Trophoblast cell (in vitro differentiated cells and primary cell): ENCODE data around the gene CINP. TPM values are rescaled to one million over a fixed set of nuclear protein-coding genes. Genes with fewer than 3 reads are reported as not detected.
A peak's percentile ranks its signal among the peaks of the same experiment; 100 is the strongest.

Experiments
- DNase-seq, 2 donors: peaks; one replicate each; pipeline ENCODE4 v3.0.0-alpha.2; 2016
- H2AFZ ChIP-seq: 2 replicates; pipeline ENCODE4 v1.6.1; 2013; ENCODE audit warnings: low read length, moderate library complexity, mild to moderate bottlenecking; ENCODE audit not compliant: insufficient read depth, poor library complexity
- H2AK5ac ChIP-seq: 2 replicates; pipeline ENCODE4 v1.6.1; 2013; ENCODE audit warnings: mild to moderate bottlenecking, low read length
- H2BK120ac ChIP-seq: 2 replicates; pipeline ENCODE4 v1.6.1; 2013; ENCODE audit warnings: low read length, mild to moderate bottlenecking, moderate library complexity; ENCODE audit not compliant: insufficient read depth, poor library complexity
- H2BK12ac ChIP-seq: 2 replicates; pipeline ENCODE4 v1.6.1; 2013; ENCODE audit warnings: mild to moderate bottlenecking, low read length, moderate library complexity
- H2BK5ac ChIP-seq: 2 replicates; pipeline ENCODE4 v1.6.1; 2013; ENCODE audit warnings: low read length, low read depth, moderate library complexity, mild to moderate bottlenecking; ENCODE audit not compliant: poor library complexity
- H3K14ac ChIP-seq: 2 replicates; pipeline ENCODE4 v1.6.1; 2013; ENCODE audit warnings: mild to moderate bottlenecking, low read length
- H3K18ac ChIP-seq: 2 replicates; pipeline ENCODE4 v1.6.1; 2013; ENCODE audit warnings: mild to moderate bottlenecking, low read length
- H3K23ac ChIP-seq: 2 replicates; pipeline ENCODE4 v1.6.1; 2013; ENCODE audit warnings: low read length
- H3K27ac ChIP-seq: 2 replicates; pipeline ENCODE4 v1.5.1; 2013; ENCODE audit warnings: low read depth, mild to moderate bottlenecking, inconsistent platforms, low read length, moderate library complexity
- H3K27me3 ChIP-seq: 2 replicates; pipeline ENCODE4 v1.6.1; 2013; ENCODE audit warnings: inconsistent platforms, mild to moderate bottlenecking, low read length, moderate library complexity; ENCODE audit not compliant: insufficient read depth
- H3K36me3 ChIP-seq, 2 experiments: 1 replicate in 1 of 2; 2 replicates in 1 of 2; pipeline ENCODE4 v1.6.1; 2013; ENCODE audit warnings: low read length in 2 of 2, mild to moderate bottlenecking in 2 of 2, moderate library complexity in 1 of 2; ENCODE audit not compliant: insufficient read depth in 2 of 2, control insufficient read depth in 1 of 2
- H3K4ac ChIP-seq: 2 replicates; pipeline ENCODE4 v1.6.1; 2013; ENCODE audit warnings: low read depth, mild to moderate bottlenecking, low read length, moderate library complexity
- H3K4me1 ChIP-seq, 2 experiments: 1 replicate in 1 of 2; 2 replicates in 1 of 2; pipeline ENCODE4 v1.6.1; 2013; ENCODE audit warnings: low read length in 2 of 2, mild to moderate bottlenecking in 2 of 2, moderate library complexity in 1 of 2; ENCODE audit not compliant: insufficient read depth in 2 of 2, control insufficient read depth in 1 of 2
- H3K4me2 ChIP-seq: 2 replicates; pipeline ENCODE4 v1.6.1; 2013; ENCODE audit warnings: inconsistent platforms, mild to moderate bottlenecking, low read length, moderate library complexity
- H3K4me3 ChIP-seq: 2 replicates; pipeline ENCODE4 v1.5.1; 2013; ENCODE audit warnings: mild to moderate bottlenecking, low read depth, low read length, inconsistent platforms
- H3K79me1 ChIP-seq: one replicate; pipeline ENCODE4 v1.6.1; 2013; ENCODE audit warnings: low read length
- H3K79me2 ChIP-seq: 2 replicates; pipeline ENCODE4 v1.6.1; 2013; ENCODE audit warnings: low read length, mild to moderate bottlenecking; ENCODE audit not compliant: control insufficient read depth, insufficient read depth, poor library complexity
- H3K9ac ChIP-seq: 2 replicates; pipeline ENCODE4 v1.6.1; 2013; ENCODE audit warnings: mild to moderate bottlenecking, low read length
- H3K9me3 ChIP-seq: 2 replicates; pipeline ENCODE4 v1.6.1; 2013; ENCODE audit warnings: low read depth, mild to moderate bottlenecking, control low read depth, inconsistent platforms, low read length; ENCODE audit not compliant: insufficient read depth
- H4K12ac ChIP-seq: 2 replicates; pipeline ENCODE4 v1.6.1; 2013; ENCODE audit warnings: low read depth, mild to moderate bottlenecking, low read length, moderate library complexity
- H4K8ac ChIP-seq: 2 replicates; pipeline ENCODE4 v1.6.1; 2013; ENCODE audit warnings: low read depth, mild to moderate bottlenecking, low read length, moderate library complexity
- H4K91ac ChIP-seq: one replicate; pipeline ENCODE4 v1.6.1; 2013; ENCODE audit warnings: low read depth, mild to moderate bottlenecking, low read length, moderate library complexity
- WGBS: extraction: QIAGEN DNeasy Blood & Tissue Kit; methylation state at CpG from one replicate; pipeline ENCODE4 v1.1.7; 2013; ENCODE audit warnings: missing lambda C conversion rate; ENCODE audit not compliant: insufficient read length, insufficient coverage; ENCODE audit errors: extremely low coverage; 5-methylcytosine and 5-hydroxymethylcytosine counted together
- polyA plus RNA-seq: library from polyadenylated mRNA; stranded (reverse); fragments of 200-250 nt; gene quantifications from 2 replicates; pipeline ENCODE4 v1.2.3, GENCODE V29; 2013

The CINP gene
- 22.1 and 23.0 TPM in 2 replicates for polyA plus RNA-seq

DNA sequence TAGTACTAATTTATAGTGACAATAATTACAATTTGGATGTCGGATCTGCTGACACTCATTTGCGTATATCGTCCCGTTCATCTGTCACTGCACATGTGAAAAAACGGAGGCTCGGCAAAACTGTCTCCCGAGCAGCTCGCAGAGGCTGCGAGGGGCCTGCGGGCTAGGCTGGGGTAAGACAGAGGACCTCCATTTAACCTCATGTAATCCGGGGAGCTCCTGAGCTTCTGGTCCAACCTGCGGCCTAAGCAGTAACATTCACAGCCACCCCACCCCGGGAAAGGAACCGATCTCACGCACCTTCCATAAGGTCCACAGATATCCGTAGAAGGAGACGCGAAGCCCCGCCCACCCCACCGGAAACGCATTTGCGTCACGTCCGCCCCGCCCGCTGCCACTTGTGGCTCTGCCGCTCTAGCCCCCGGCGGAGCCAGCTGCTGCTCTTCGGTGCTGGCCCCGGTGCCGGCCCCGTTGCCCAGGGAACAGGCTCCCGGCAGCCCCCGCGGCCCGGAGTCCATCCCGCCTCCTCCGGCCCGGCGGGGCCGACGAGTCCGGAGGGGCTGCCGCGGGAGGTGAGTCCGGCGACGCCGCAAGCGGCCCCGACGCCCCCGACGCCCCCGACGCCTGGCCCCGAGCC, at the start of gene CINP, which contains the start of gene TECPR2:
Gene CINP, minus strand, starts transcription at position 346 of the 637 bp plus-strand sequence. Its CDS starts 39 bp downstream, at position 307.
Gene TECPR2, plus strand, starts transcription at position 397 of the 637 bp plus-strand sequence. CDS start 13,781 bp downstream, outside the sequence.
- peak within 1 kb of the TSS; percentile 92 for H4K12ac ChIP-seq
- peak within 1 kb of the TSS; percentile 53 for H2BK5ac ChIP-seq
- peaks cover 10% of the 10 kb centered on the region for H3K79me1 ChIP-seq
- H3K4me2 ChIP-seq: peak within 1 kb of the TSS; percentile 73
- H3K27ac ChIP-seq: peak within 1 kb of the TSS; percentile 49
- WGBS: no CpG with 5 or more reads among the region's 58 CpGs
- peaks cover 5 to 10% of the 10 kb centered on the region in 2 experiments for H3K4me1 ChIP-seq
- H3K9ac ChIP-seq: peak within 1 kb of the TSS; percentile 87
- peak within 1 kb of the TSS; percentile 94 for H4K8ac ChIP-seq
- peak within 1 kb of the TSS; percentile 86 for H3K14ac ChIP-seq
- peak within 1 kb of the TSS; percentile 85 for H3K18ac ChIP-seq
- H2BK120ac ChIP-seq: peak within 1 kb of the TSS; percentile 76
- H4K91ac ChIP-seq: peak within 1 kb of the TSS; percentile 91
- H3K23ac ChIP-seq: no peak within 1 kb of the TSS
- no peaks in the 10 kb centered on the region for H3K9me3 ChIP-seq
- no peak within 1 kb of the TSS for H2BK12ac ChIP-seq
- peaks cover 7% of the 10 kb centered on the region for H3K79me2 ChIP-seq
- peak within 1 kb of the TSS; percentile 75 for H2AK5ac ChIP-seq
- peak within 1 kb of the TSS; percentile 88 for H3K4me3 ChIP-seq
- peak; percentile 98 for DNase-seq
- peak within 1 kb of the TSS; percentile 65 for H3K4ac ChIP-seq
- peak within 1 kb of the TSS; percentile 89 for H2AFZ ChIP-seq
- peaks cover 0 to 2% of the 10 kb centered on the region in 2 experiments for H3K36me3 ChIP-seq
- no peaks in the 10 kb centered on the region for H3K27me3 ChIP-seq

DNA sequence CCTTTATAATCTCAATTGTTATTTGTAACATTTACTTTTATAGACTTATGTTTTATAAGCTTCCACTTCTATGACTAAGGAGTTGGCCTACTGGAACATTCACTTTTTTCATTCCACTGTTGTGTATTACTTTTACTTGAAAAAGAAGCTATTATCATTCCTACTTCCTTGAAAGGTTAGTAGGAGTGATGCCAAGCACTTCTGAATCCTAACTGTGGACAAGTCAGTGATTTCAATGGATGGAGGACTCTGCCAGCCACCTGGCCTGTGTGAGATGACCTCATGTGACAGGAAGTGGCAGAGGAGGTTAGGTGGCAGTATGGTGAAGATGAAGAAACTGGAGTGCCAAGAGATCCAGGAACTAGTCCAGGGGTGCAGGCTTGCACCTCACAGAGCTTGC, 46.0 kb upstream of the CINP start:
- Histone ChIP-seq H3K18ac (no peak overlapping the region), H2BK120ac (no peak overlapping the region), H3K23ac (no peak overlapping the region), H3K9me3 (no peaks in the 10 kb centered on the region), H3K4me3 (no peak overlapping the region), H3K27ac (no peak overlapping the region), H3K4ac (no peak overlapping the region), H2AFZ (no peak overlapping the region), H3K9ac (no peak overlapping the region), H3K4me2 (no peak overlapping the region), H3K79me1 (no peaks in the 10 kb centered on the region), H3K36me3 (peaks cover 4 to 5% of the 10 kb centered on the region in 2 experiments), H3K27me3 (no peaks in the 10 kb centered on the region), H3K4me1 (no peaks in the 10 kb centered on the region), H2BK12ac (no peak overlapping the region), H2AK5ac (no peak overlapping the region), H4K8ac (no peak overlapping the region), H3K14ac (no peak overlapping the region), H4K12ac (no peak overlapping the region), H4K91ac (no peak overlapping the region), H3K79me2 (no peaks in the 10 kb centered on the region), H2BK5ac (no peak overlapping the region)
- DNase-seq: no peak

DNA sequence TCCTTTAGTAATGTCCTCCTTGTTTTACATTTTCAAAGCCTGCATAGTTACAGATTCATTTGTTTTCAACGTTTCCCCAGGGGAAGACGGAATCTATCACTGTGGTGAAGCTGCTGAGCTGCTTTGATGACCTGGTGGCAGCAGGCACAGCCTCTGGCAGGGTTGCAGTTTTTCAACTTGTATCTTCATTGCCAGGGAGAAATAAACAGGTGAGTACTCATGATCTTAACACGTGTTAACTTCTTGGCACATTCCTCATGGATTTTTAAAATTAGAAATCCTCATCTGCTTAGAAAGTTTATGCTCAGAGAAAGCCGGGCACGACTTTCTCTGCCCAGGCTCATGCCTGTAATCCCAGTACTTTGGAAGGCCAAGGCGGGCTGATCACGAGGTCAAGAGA, 44.6 kb upstream of the CINP start:
- WGBS: no CpG with 5 or more reads among the region's 7 CpGs
- no peak overlapping the region for H3K4ac ChIP-seq

DNA sequence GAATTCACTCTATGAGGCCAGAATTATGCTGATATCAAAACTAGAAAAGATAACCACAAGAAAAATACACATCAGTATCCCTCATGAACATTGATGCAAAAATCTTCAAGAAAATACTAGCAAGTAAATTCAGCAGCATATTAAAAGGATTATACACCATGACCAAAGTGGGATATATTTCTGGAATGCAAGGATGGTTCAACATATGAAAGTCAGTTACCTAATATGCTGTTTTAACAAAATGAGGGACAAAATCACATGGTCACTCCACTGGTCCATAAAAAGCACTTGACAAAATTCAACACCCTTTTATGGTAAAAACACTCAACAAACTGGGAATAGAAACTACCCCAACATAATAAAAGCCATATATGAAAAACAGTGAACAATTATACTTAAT, 40.3 kb upstream of the CINP start:
- H3K23ac ChIP-seq: no peak overlapping the region
- no peak overlapping the region for H2BK12ac ChIP-seq
- H3K4me2 ChIP-seq: no peak overlapping the region
- H3K4ac ChIP-seq: no peak overlapping the region
- H3K36me3 ChIP-seq: peaks cover 0 to 2% of the 10 kb centered on the region in 2 experiments
- no peaks in the 10 kb centered on the region for H3K79me1 ChIP-seq
- no peaks in the 10 kb centered on the region for H3K27me3 ChIP-seq
- DNase-seq: no peak
- no peak overlapping the region for H3K9ac ChIP-seq
- no peak overlapping the region for H2AFZ ChIP-seq
- H4K8ac ChIP-seq: no peak overlapping the region
- H2AK5ac ChIP-seq: no peak overlapping the region
- H3K14ac ChIP-seq: no peak overlapping the region
- H3K4me1 ChIP-seq: no peaks in the 10 kb centered on the region
- no peak overlapping the region for H3K18ac ChIP-seq
- H2BK120ac ChIP-seq: no peak overlapping the region
- H4K12ac ChIP-seq: no peak overlapping the region
- no peak overlapping the region for H2BK5ac ChIP-seq
- no peak overlapping the region for H3K4me3 ChIP-seq
- H3K79me2 ChIP-seq: no peaks in the 10 kb centered on the region
- no peak overlapping the region for H4K91ac ChIP-seq
- peaks cover 5% of the 10 kb centered on the region for H3K9me3 ChIP-seq
- no peak overlapping the region for H3K27ac ChIP-seq

More for the DNA sequence above, 44.6 kb upstream of the CINP start:
- H3K23ac ChIP-seq: no peak overlapping the region
- H4K8ac ChIP-seq: no peak overlapping the region
- H2BK5ac ChIP-seq: no peak overlapping the region
- H2AFZ ChIP-seq: no peak overlapping the region
- no peak overlapping the region for H3K4me3 ChIP-seq
- H3K4me1 ChIP-seq: no peaks in the 10 kb centered on the region
- no peak overlapping the region for H3K27ac ChIP-seq
- H2BK120ac ChIP-seq: no peak overlapping the region
- H2BK12ac ChIP-seq: no peak overlapping the region
- H3K79me2 ChIP-seq: no peaks in the 10 kb centered on the region
- H3K36me3 ChIP-seq: peaks cover 4 to 5% of the 10 kb centered on the region in 2 experiments
- no peaks in the 10 kb centered on the region for H3K79me1 ChIP-seq
- H4K91ac ChIP-seq: no peak overlapping the region
- H3K18ac ChIP-seq: no peak overlapping the region
- no peaks in the 10 kb centered on the region for H3K9me3 ChIP-seq
- H4K12ac ChIP-seq: no peak overlapping the region
- no peak overlapping the region for H2AK5ac ChIP-seq
- DNase-seq: no peak
- no peaks in the 10 kb centered on the region for H3K27me3 ChIP-seq
- no peak overlapping the region for H3K14ac ChIP-seq
- H3K4me2 ChIP-seq: no peak overlapping the region
- H3K9ac ChIP-seq: no peak overlapping the region
